ENCODE measurements around the gene FAM131A.

GRCh38 chr3:184308744-184309143 lies 28.7 kb upstream of the FAM131A start:
- TF ChIP-seq CTCF (conservative IDR thresholded peaks at IDR 0.05; ENCODE audit: low read depth, low read length) (no peak), POLR2A (IDR thresholded peaks at IDR 0.05; ENCODE audit: low read depth, low read length) (no peak), CEBPB (IDR thresholded peaks at IDR 0.05; ENCODE audit: low read depth, low read length) (no peak), MXI1 (IDR thresholded peaks at IDR 0.05; ENCODE audit: borderline replicate concordance, low read depth, low read length) (no peak), MAZ (IDR thresholded peaks at IDR 0.05; ENCODE audit: borderline replicate concordance, low read depth, low read length) (no peak), ELK1 (IDR thresholded peaks at IDR 0.05; ENCODE audit: borderline replicate concordance, low read depth, low read length) (no peak), USF2 (IDR thresholded peaks at IDR 0.05; ENCODE audit: low read depth, low read length) (no peak), BHLHE40 (IDR thresholded peaks at IDR 0.05; ENCODE audit: low read depth, low read length) (no peak), CHD1 (IDR thresholded peaks at IDR 0.05; ENCODE audit: low read depth, low read length) (no peak), FOS (IDR thresholded peaks at IDR 0.05; ENCODE audit: low read depth, low read length) (no peak), RFX5 (IDR thresholded peaks at IDR 0.05; ENCODE audit: low read depth, low read length) (no peak), SMC3 (IDR thresholded peaks at IDR 0.05; ENCODE audit: low read depth, low read length) (no peak), NFE2L2 (IDR thresholded peaks at IDR 0.05; ENCODE audit: low read depth, low read length) (no peak), RAD21 (IDR thresholded peaks at IDR 0.05; ENCODE audit: low read length) (no peak)

Data from IMR-90 (cell line).